ENCODE data around the gene SLC41A1. TPM values are rescaled to one million over a fixed set of nuclear protein-coding genes. Genes with fewer than 3 reads are reported as not detected.

Gene SLC41A1
- total RNA-seq, 1 donor: 29.3 TPM

DNA sequence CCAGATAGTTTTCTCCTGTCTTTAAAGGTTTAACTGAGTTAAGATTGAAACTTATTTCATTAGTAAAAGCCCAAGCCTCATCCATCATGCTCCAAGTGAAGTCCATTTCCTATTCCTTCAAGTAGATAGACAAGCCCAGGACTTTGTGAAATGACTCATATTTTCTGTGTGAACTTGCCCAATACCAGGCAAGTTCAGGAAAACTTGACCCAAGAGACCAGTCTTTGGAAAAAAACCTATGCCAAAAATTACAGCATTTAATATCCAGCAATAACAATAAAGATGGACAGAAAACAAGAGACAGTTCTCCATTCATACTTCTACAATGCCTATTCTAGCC, 37.3 kb downstream of the SLC41A1 start:
- peaks cover 14% of the 10 kb centered on the region for H3K4me1 ChIP-seq (ENCODE audit: insufficient read depth, low read length)
- H3K27ac ChIP-seq (ENCODE audit: low read depth, low read length): peak overlapping the region; percentile 61
- no peak for DNase-seq (ENCODE audit: insufficient read length, low spot score, missing footprints)
- no peaks in the 10 kb centered on the region for H3K36me3 ChIP-seq (ENCODE audit: insufficient read depth, low read length)
- peak overlapping the region; percentile 92 for H3K4me2 ChIP-seq (ENCODE audit: insufficient read depth, low read length)
- H3K4me3 ChIP-seq (ENCODE audit: insufficient read depth, low read length): peak overlapping the region; percentile 88
- no peaks in the 10 kb centered on the region for H3K27me3 ChIP-seq (ENCODE audit: insufficient read depth, low read length)
- no peaks in the 10 kb centered on the region for H3K9me3 ChIP-seq (ENCODE audit: low read depth, low read length)
- H3K79me2 ChIP-seq (ENCODE audit: insufficient read depth, low read length): peaks cover 8% of the 10 kb centered on the region
- H4K20me1 ChIP-seq (ENCODE audit: insufficient read depth, low read length): no peaks in the 10 kb centered on the region
- TF ChIP-seq, protein P1, sequence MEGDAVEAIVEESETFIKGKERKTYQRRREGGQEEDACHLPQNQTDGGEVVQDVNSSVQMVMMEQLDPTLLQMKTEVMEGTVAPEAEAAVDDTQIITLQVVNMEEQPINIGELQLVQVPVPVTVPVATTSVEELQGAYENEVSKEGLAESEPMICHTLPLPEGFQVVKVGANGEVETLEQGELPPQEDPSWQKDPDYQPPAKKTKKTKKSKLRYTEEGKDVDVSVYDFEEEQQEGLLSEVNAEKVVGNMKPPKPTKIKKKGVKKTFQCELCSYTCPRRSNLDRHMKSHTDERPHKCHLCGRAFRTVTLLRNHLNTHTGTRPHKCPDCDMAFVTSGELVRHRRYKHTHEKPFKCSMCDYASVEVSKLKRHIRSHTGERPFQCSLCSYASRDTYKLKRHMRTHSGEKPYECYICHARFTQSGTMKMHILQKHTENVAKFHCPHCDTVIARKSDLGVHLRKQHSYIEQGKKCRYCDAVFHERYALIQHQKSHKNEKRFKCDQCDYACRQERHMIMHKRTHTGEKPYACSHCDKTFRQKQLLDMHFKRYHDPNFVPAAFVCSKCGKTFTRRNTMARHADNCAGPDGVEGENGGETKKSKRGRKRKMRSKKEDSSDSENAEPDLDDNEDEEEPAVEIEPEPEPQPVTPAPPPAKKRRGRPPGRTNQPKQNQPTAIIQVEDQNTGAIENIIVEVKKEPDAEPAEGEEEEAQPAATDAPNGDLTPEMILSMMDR (IDR thresholded peaks at IDR 0.05; ENCODE audit: extremely low read depth, low read depth, low read length): no peak
- H2AFZ ChIP-seq (ENCODE audit: low read length): peak overlapping the region; percentile 93

DNA sequence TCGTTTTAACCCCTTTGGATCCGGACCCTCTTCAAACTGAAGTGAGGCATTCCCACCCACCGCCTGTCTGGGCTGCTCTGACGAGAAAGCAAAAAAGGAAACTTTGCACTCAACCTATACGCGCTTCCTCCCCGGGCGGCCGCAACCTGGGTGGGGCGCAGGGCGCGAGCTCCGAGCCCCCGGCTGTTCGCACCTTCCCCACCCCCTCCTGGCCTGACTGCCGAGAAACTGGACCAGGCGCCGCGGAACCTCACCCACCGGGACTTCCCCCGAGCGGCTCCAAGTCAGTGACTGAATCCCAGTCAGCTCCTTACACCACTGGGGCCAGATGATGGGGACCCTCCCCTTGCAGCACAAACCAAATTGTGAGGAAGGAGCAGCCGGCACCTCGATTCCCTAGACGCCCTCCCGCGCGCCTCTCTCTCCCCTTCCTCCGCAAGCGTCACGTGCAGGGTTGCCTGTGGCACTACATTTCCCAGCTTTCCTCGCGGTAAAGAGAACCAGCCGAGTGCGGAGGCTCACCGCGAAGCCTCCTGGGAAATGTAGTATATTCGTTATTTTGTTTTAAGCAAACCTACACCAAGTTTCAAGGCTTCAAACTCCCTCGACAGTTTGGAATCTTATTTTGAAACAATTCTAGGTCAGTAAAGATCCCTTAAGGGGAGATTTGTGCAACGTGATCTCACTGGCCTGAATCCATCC, 37.8 kb downstream of the SLC41A1 start, which contains the start of gene RAB29:
TSS of gene RAB29 (minus strand) at position 468 of the 702 bp plus-strand sequence. CDS start 526 bp downstream, outside the sequence.
- Histone ChIP-seq H2AFZ (ENCODE audit: low read length) (peak within 1 kb of the TSS; percentile 93), H3K27me3 (ENCODE audit: insufficient read depth, low read length) (no peaks in the 10 kb centered on the region), H3K4me3 (ENCODE audit: insufficient read depth, low read length) (peak within 1 kb of the TSS; percentile 88), H3K36me3 (ENCODE audit: insufficient read depth, low read length) (no peaks in the 10 kb centered on the region), H3K27ac (ENCODE audit: low read depth, low read length) (peak within 1 kb of the TSS; percentile 61), H3K79me2 (ENCODE audit: insufficient read depth, low read length) (peaks cover 8% of the 10 kb centered on the region), H3K4me1 (ENCODE audit: insufficient read depth, low read length) (peaks cover 14% of the 10 kb centered on the region), H4K20me1 (ENCODE audit: insufficient read depth, low read length) (no peaks in the 10 kb centered on the region), H3K9me3 (ENCODE audit: low read depth, low read length) (no peaks in the 10 kb centered on the region), H3K4me2 (ENCODE audit: insufficient read depth, low read length) (peak within 1 kb of the TSS; percentile 92)
- peak; percentile 94 for DNase-seq (ENCODE audit: insufficient read length, low spot score, missing footprints)
- TF ChIP-seq, protein P1 (IDR thresholded peaks at IDR 0.05; ENCODE audit: extremely low read depth, low read depth, low read length): no peak

DNA sequence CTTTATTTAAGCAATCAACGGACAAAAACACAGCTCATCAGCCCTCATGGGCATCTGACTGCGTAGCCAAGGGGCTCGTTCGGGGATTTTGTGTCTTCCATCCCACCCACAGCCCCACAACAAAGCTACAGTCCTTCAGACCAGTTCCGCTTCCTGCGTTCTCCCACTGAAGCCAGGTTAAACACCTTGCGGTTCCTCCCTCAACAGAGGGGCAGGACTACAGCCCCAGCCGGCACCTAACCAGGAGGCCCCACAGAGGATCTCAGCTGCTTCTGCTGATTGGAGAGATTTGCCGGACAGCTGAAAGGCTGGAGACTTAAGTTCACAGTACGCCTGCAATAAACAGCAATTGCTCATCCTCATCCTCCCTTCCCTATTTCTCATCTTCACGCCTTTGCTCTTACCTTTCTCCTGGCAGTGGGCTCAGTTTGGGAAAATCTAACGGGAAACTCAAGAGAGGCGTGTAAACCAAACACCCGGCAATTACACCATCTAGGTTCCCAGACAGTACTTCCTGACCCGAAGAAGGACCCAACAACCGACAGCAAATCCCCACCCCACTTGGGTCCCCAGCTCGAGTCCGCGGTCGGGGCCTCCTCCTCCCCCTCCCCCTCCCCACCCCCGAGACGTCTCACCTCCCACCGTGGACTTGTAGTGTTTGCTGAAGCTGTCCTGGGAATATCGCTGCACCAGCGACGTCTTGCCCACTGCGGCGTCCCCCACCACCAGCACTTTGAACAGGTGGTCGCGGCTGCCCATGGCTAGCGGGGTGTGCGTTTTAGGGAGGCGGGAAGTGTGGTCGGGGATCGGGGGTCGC, 38.6 kb downstream of the SLC41A1 start:
- Histone ChIP-seq H3K4me1 (ENCODE audit: insufficient read depth, low read length) (peaks cover 14% of the 10 kb centered on the region), H3K9me3 (ENCODE audit: low read depth, low read length) (no peaks in the 10 kb centered on the region), H3K4me3 (ENCODE audit: insufficient read depth, low read length) (peak overlapping the region; percentile 88), H3K27me3 (ENCODE audit: insufficient read depth, low read length) (no peaks in the 10 kb centered on the region), H3K36me3 (ENCODE audit: insufficient read depth, low read length) (no peaks in the 10 kb centered on the region), H3K79me2 (ENCODE audit: insufficient read depth, low read length) (peaks cover 8% of the 10 kb centered on the region), H3K27ac (ENCODE audit: low read depth, low read length) (peak overlapping the region; percentile 61), H2AFZ (ENCODE audit: low read length) (peak overlapping the region; percentile 93), H4K20me1 (ENCODE audit: insufficient read depth, low read length) (no peaks in the 10 kb centered on the region), H3K4me2 (ENCODE audit: insufficient read depth, low read length) (peak overlapping the region; percentile 92)
- TF ChIP-seq, protein P1 (IDR thresholded peaks at IDR 0.05; ENCODE audit: extremely low read depth, low read depth, low read length): no peak
- DNase-seq (ENCODE audit: insufficient read length, low spot score, missing footprints): peak; percentile 74

DNA sequence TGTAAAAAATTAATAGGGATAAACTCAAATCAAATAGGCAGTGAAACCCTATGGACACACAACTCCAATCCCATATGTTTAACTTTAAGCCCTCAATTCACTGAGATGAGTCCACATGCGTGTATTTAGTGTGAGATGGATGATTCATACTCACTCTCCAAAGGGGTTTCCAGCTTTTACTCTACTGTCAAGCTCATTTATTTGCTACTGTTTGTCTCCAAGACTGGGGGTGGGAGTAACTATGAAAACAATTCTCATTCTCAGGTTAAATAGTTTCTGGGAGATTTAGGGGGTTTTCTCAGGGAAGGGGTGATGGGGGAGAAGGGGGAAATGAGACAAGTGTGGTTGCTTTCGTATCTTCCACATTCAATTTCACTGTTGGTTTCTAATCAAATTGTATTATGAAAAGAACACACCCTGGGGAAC, 40.4 kb downstream of the SLC41A1 start:
- no peak overlapping the region for H3K4me3 ChIP-seq (ENCODE audit: insufficient read depth, low read length)
- H3K4me1 ChIP-seq (ENCODE audit: insufficient read depth, low read length): peaks cover 14% of the 10 kb centered on the region
- H3K79me2 ChIP-seq (ENCODE audit: insufficient read depth, low read length): peaks cover 8% of the 10 kb centered on the region
- no peak overlapping the region for H2AFZ ChIP-seq (ENCODE audit: low read length)
- no peak for DNase-seq (ENCODE audit: insufficient read length, low spot score, missing footprints)
- no peaks in the 10 kb centered on the region for H3K9me3 ChIP-seq (ENCODE audit: low read depth, low read length)
- TF ChIP-seq, protein P1 (IDR thresholded peaks at IDR 0.05; ENCODE audit: extremely low read depth, low read depth, low read length): no peak
- no peaks in the 10 kb centered on the region for H3K27me3 ChIP-seq (ENCODE audit: insufficient read depth, low read length)
- H3K4me2 ChIP-seq (ENCODE audit: insufficient read depth, low read length): no peak overlapping the region
- H4K20me1 ChIP-seq (ENCODE audit: insufficient read depth, low read length): no peaks in the 10 kb centered on the region
- no peaks in the 10 kb centered on the region for H3K36me3 ChIP-seq (ENCODE audit: insufficient read depth, low read length)
- no peak overlapping the region for H3K27ac ChIP-seq (ENCODE audit: low read depth, low read length)
